T-cell (primary cell): ENCODE data around the gene TTC24. TPM values are rescaled to one million over a fixed set of nuclear protein-coding genes. Genes with fewer than 3 reads are reported as not detected.
"Not testable (repeated sequence)": the region's sequence is repeated elsewhere in the genome, so short reads cannot be mapped to it uniquely, and the experiment has no call there.

Experiments used
- ATAC-seq, 4 experiments: fragments of 200-7000 bp in 3 of 4; fragments of 150-1000 bp in 1 of 4; cut with Tn5 transposase; replicated peaks in 1 of 4; 1 replicate in 3 of 4; 2 replicates in 1 of 4; pipeline ENCODE4 v1.10.0; 2021; ENCODE audit warnings: moderate library complexity in 3 of 4, mild to moderate bottlenecking in 2 of 4, moderate number of reproducible peaks in 1 of 4
- CTCF ChIA-PET, 2 donors: fragments of 300-600 bp; sonication (Branson Sonifier 250); formaldehyde crosslinking; loops; one replicate each; lab custom pipeline; 2022; ENCODE audit warnings: antibody characterized with exemption in 2 of 2; lab: Charles Lee
- POLR2A ChIA-PET, 2 donors: fragments of 300-600 bp; sonication (Branson Sonifier 250); formaldehyde crosslinking; loops; one replicate each; lab custom pipeline; 2022; ENCODE audit warnings: antibody characterized with exemption in 2 of 2; lab: Charles Lee
- DNase-seq, 35 experiments: peaks; one replicate each; pipeline versions ENCODE4 v3.0.0 to v3.0.0-alpha.2; 2013 to 2023
- H3K27ac ChIP-seq: one replicate; pipeline ENCODE4 v1.5.1; 2013; ENCODE audit warnings: low read length
- H3K27me3 ChIP-seq, 2 experiments: replicated peaks in 1 of 2; 1 replicate in 1 of 2; 2 replicates in 1 of 2; pipeline versions ENCODE4 v1.6.1 to v1.7.0; 2013; ENCODE audit warnings: low read length in 1 of 2, mixed read lengths in 1 of 2; ENCODE audit not compliant: control insufficient read depth in 2 of 2, insufficient read depth in 2 of 2; ENCODE audit errors: extremely low read depth in 1 of 2
- H3K36me3 ChIP-seq, 2 donors: 1 replicate in 1 of 2; 2 replicates in 1 of 2; pipeline versions ENCODE4 v1.6.1 to v1.7.0; 2013; ENCODE audit warnings: low read length in 1 of 2; ENCODE audit not compliant: control insufficient read depth in 2 of 2, insufficient read depth in 1 of 2; ENCODE audit errors: extremely low read depth in 1 of 2
- H3K4me1 ChIP-seq, 2 experiments: 1 replicate in 1 of 2; 2 replicates in 1 of 2; pipeline versions ENCODE4 v1.6.1 to v1.7.0; 2013; ENCODE audit warnings: low read length in 2 of 2, mixed read lengths in 1 of 2; ENCODE audit not compliant: insufficient read depth in 2 of 2, control insufficient read depth in 1 of 2; ENCODE audit errors: extremely low read depth in 1 of 2
- H3K4me3 ChIP-seq, 2 donors: 1 replicate in 1 of 2; 2 replicates in 1 of 2; pipeline versions ENCODE4 v1.5.1 to v1.7.0; 2013; ENCODE audit warnings: mild to moderate bottlenecking in 2 of 2, low read length in 1 of 2, moderate library complexity in 1 of 2; ENCODE audit not compliant: control insufficient read depth in 1 of 2; ENCODE audit errors: extremely low read depth in 1 of 2
- H3K9me3 ChIP-seq: 2 replicates; pipeline ENCODE4 v1.7.0; 2013
- H3K27ac Mint-ChIP-seq, 2 donors: one replicate each; pipeline ENCODE4 v1.8.0; 2020 to 2021; ENCODE audit warnings: mild to moderate bottlenecking in 2 of 2, mixed read lengths in 2 of 2
- H3K27me3 Mint-ChIP-seq, 2 donors: one replicate each; pipeline ENCODE4 v1.8.0; 2021 to 2022; ENCODE audit warnings: mixed read lengths in 2 of 2
- H3K36me3 Mint-ChIP-seq: one replicate; pipeline ENCODE4 v1.8.0; 2021; ENCODE audit warnings: mixed read lengths
- H3K4me1 Mint-ChIP-seq, 3 donors: one replicate each; pipeline ENCODE4 v1.8.0; 2020 to 2022; ENCODE audit warnings: mixed read lengths in 3 of 3, mild to moderate bottlenecking in 1 of 3
- H3K4me3 Mint-ChIP-seq, 3 donors: one replicate each; pipeline ENCODE4 v1.8.0; 2020 to 2022; ENCODE audit warnings: mild to moderate bottlenecking in 3 of 3, mixed read lengths in 3 of 3, moderate library complexity in 3 of 3
- H3K9me3 Mint-ChIP-seq, 3 donors: one replicate each; pipeline ENCODE4 v1.8.0; 2020 to 2022; ENCODE audit warnings: mixed read lengths in 3 of 3
- WGBS: methylation state at CpG from one replicate; pipeline ENCODE4 v1.1.5; 2013; ENCODE audit warnings: missing lambda C conversion rate; ENCODE audit not compliant: insufficient coverage; 5-methylcytosine and 5-hydroxymethylcytosine counted together
- total RNA-seq, 35 experiments: library from RNA in 6 of 35; stranded (reverse) in 6 of 35; fragments of 120-200 nt in 1 of 35; gene quantifications; one replicate each; pipeline versions ENCODE4 v1.2.1 to v1.2.4 and lab custom pipeline; 2013 to 2026

The TTC24 gene
- total RNA-seq, 5 donors from 2014 or later (not counting 1 experiment from before 2014, with no cell fraction given): 9.9 to 43.6 (median 16.4) TPM

DNA sequence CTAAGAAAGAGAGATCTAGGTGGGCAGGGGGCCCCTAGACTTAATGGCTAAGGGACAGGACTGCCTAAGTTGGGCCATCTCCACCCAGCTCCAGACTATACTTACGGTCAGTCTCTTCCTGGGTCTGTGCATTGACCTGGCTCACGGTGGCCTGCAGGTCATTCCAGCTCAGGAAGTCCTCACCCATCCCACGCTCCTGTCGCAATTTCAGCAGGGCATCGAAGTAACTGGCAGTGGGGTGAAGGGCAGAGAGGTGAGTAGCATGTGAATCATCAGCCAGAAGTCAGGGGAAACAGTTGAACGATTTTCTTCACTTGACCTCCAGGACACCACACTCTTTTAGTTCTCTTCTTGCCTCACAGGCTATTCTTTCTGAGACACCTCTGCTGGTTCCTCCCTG is 27.7 kb upstream of the TTC24 start:
- ATAC-seq (no peak), DNase-seq (no peak)
- Mint-ChIP-seq H3K4me3 (no peak overlapping the region), H3K27ac (no peak overlapping the region), H3K4me1 (peaks cover 0 to 8% (median 2%) of the 10 kb centered on the region in 3 donors), H3K36me3 (peaks cover 2% of the 10 kb centered on the region), H3K9me3 (no peaks in the 10 kb centered on the region), H3K27me3 (no peaks in the 10 kb centered on the region)
- H3K9me3 ChIP-seq: no peaks in the 10 kb centered on the region
- no peak overlapping the region for H3K27ac ChIP-seq
- no peaks in the 10 kb centered on the region for H3K4me1 ChIP-seq
- POLR2A ChIA-PET: no interaction called here
- WGBS: 100% methylated on average over 1 of the region's 6 CpGs
- CTCF ChIA-PET: no interaction called here
- H3K4me3 ChIP-seq: no peak overlapping the region
- peaks cover 0 to 5% of the 10 kb centered on the region in 2 experiments for H3K27me3 ChIP-seq
- no peaks in the 10 kb centered on the region for H3K36me3 ChIP-seq

DNA sequence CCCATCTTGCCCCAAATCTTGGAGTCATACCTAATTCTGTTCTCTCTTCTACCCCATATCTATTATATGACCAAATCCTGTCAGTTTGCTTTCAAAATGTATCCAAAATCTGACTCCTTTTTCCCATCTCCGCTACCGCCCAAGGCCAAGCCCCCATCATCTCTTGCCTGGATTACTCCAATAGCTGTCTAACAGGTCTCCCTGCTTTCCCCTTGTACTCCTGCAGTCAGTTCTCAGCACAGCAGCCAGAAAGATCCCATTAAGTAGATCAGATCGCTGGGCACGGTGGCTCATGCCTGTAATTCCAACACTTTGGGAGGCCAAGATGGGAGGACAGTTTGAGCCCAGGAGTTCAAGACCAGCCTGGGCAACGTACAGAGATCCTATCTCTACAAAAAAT is 27.0 kb upstream of the TTC24 start:
- Mint-ChIP-seq H3K4me3 (no peak overlapping the region), H3K9me3 (no peaks in the 10 kb centered on the region), H3K27me3 (no peaks in the 10 kb centered on the region), H3K36me3 (peaks cover 2% of the 10 kb centered on the region), H3K27ac (no peak overlapping the region), H3K4me1 (peaks cover 0 to 8% (median 2%) of the 10 kb centered on the region in 3 donors)
- H3K27me3 ChIP-seq: peaks cover 0 to 5% of the 10 kb centered on the region in 2 experiments
- H3K4me3 ChIP-seq: no peak overlapping the region
- no peaks in the 10 kb centered on the region for H3K9me3 ChIP-seq
- no peaks in the 10 kb centered on the region for H3K4me1 ChIP-seq
- no peak for ATAC-seq
- ChIA-PET CTCF (no interaction called here), POLR2A (no interaction called here)
- no peak overlapping the region for H3K27ac ChIP-seq
- no peaks in the 10 kb centered on the region for H3K36me3 ChIP-seq
- 50% methylated on average over 2 of the region's 5 CpGs for WGBS
- DNase-seq: no peak

DNA sequence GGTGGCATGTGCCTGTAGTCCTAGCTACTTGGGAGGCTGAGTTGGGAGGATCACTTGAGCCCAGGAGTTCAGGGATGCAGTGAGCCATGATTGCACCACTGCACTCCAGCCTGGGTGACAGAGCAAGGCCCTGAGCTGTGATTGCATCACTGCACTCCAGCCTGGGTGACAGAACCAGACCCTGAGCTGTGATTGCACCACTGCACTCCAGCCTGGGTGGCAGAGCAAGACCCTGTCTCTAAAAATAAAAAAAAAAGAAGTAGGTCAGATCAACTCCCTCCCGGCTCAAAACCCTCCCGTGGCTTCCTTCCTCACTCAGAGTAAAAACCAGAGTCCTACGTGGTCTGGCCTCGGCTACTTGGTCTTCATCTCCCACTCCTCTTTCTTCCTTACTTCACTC is 26.6 kb upstream of the TTC24 start:
- H3K27ac Mint-ChIP-seq, H3K4me1 ChIP-seq, H3K4me3 Mint-ChIP-seq, POLR2A ChIA-PET, H3K4me3 ChIP-seq, H3K36me3 Mint-ChIP-seq, H3K27me3 Mint-ChIP-seq, H3K27ac ChIP-seq, ATAC-seq, H3K27me3 ChIP-seq, CTCF ChIA-PET, H3K9me3 ChIP-seq, H3K9me3 Mint-ChIP-seq, H3K4me1 Mint-ChIP-seq, H3K36me3 ChIP-seq: not testable (repeated sequence)
- peak in 1 of 35 experiments; percentile 15 for DNase-seq
- 50% methylated on average over 2 of the region's 4 CpGs for WGBS

DNA sequence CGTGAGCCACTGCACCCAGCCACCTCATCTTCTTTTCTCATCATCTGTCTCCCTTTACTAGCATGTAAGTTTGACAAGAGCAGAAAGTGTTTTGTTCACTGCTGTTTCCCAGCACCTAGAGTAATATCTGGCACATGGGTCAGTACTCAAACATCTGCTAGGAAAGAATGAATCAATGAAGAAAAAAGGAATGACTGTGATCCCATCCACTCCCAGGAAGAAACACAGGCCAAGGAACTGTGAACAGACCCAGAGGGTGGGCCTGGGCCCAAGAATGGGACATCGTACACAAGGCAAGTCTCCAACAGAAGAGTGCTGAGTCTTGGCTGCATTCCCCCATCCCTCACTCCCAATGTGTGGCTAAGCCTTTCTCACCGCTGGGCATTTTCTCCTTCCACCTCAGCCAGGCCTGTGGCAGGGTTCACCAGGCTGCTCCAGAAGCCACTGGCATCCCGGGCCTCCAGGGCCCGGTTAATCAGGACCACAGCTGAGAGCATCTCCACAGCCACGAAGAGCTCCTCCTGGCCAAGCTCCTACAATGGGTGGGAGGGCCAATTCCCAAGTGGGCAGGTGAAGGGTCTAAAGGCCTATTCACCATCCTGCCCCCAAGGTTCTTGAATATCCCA is 25.6 kb upstream of the TTC24 start:
- ATAC-seq (no peak), DNase-seq (no peak)
- H3K27ac ChIP-seq: no peak overlapping the region
- H3K27ac Mint-ChIP-seq: no peak overlapping the region
- peaks cover 0 to 8% (median 2%) of the 10 kb centered on the region in 3 donors for H3K4me1 Mint-ChIP-seq
- no peak overlapping the region for H3K4me3 ChIP-seq
- POLR2A ChIA-PET: interaction anchor here in 1 of 2 donors (0.6 kb wide), 1 partner anchor 33 kb away, joined by 4 read pairs; no protein-coding TSS in a partner anchor
- WGBS: 100% methylated on average over 4 of the region's 6 CpGs
- no peaks in the 10 kb centered on the region for H3K4me1 ChIP-seq
- H3K36me3 ChIP-seq: no peaks in the 10 kb centered on the region
- CTCF ChIA-PET: no interaction called here
- H3K36me3 Mint-ChIP-seq: peaks cover 2% of the 10 kb centered on the region
- H3K4me3 Mint-ChIP-seq: no peak overlapping the region
- no peaks in the 10 kb centered on the region for H3K9me3 Mint-ChIP-seq
- no peaks in the 10 kb centered on the region for H3K27me3 Mint-ChIP-seq
- H3K27me3 ChIP-seq: peaks cover 0 to 2% of the 10 kb centered on the region in 2 experiments
- no peaks in the 10 kb centered on the region for H3K9me3 ChIP-seq

DNA sequence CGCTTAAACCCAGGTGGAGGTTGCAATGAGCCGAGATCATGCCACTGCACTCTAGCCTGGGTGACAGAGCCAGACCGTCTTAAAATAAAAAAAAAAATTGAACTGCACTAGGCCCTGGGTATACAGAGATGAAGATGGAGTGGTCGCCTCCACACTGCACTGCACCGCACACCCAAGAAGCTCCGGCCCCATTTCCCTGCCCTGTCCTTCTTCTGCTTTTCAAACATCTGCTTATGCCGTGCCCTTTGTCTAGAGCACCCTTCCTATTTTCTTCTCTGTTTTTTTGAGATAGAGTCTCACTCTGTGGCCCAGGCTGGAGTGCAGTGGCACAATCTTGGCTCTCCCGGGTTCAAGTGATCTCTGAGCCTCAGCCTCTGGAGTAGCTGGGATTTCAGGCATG is 24.6 kb upstream of the TTC24 start:
- Mint-ChIP-seq H3K4me1 (peaks cover 0 to 8% (median 2%) of the 10 kb centered on the region in 3 donors), H3K27ac (no peak overlapping the region), H3K4me3 (no peak overlapping the region), H3K36me3 (peaks cover 2% of the 10 kb centered on the region), H3K27me3 (no peaks in the 10 kb centered on the region), H3K9me3 (no peaks in the 10 kb centered on the region)
- ChIA-PET CTCF (interaction anchor here in 1 of 2 donors (0.5 kb wide), 1 partner anchor 354 kb away, joined by 6 read pairs; no protein-coding TSS in a partner anchor), POLR2A (interaction anchor here in 1 of 2 donors (0.6 kb wide), 1 partner anchor 55 kb away, joined by 4 read pairs; the partner anchor contains the start of gene MEF2D)
- peaks cover 0 to 2% of the 10 kb centered on the region in 2 experiments for H3K27me3 ChIP-seq
- no peak overlapping the region for H3K4me3 ChIP-seq
- DNase-seq (no peak), ATAC-seq (no peak)
- H3K27ac ChIP-seq: no peak overlapping the region
- no peaks in the 10 kb centered on the region for H3K36me3 ChIP-seq
- no peaks in the 10 kb centered on the region for H3K9me3 ChIP-seq
- 92% methylated on average over 5 of the region's 8 CpGs for WGBS
- no peaks in the 10 kb centered on the region for H3K4me1 ChIP-seq

GRCh38 chr1:156555715-156556114 is 23.8 kb upstream of the TTC24 start:
- no CpG with 5 or more reads among the region's 2 CpGs for WGBS
- H3K4me3 ChIP-seq: no peak overlapping the region
- POLR2A ChIA-PET: interaction anchor here in 1 of 2 donors (0.6 kb wide), 1 partner anchor 39 kb away, joined by 3 read pairs; no protein-coding TSS in a partner anchor

More at GRCh38 chr1:156555715-156556114, 23.8 kb upstream of the TTC24 start:
- peaks cover 2% of the 10 kb centered on the region for H3K36me3 Mint-ChIP-seq
- ATAC-seq (no peak), DNase-seq (no peak)
- Histone ChIP-seq H3K9me3 (no peaks in the 10 kb centered on the region), H3K4me1 (no peaks in the 10 kb centered on the region), H3K27ac (no peak overlapping the region), H3K36me3 (no peaks in the 10 kb centered on the region), H3K27me3 (peaks cover 0 to 2% of the 10 kb centered on the region in 2 experiments)
- peaks cover 0 to 8% (median 2%) of the 10 kb centered on the region in 3 donors for H3K4me1 Mint-ChIP-seq
- no peak overlapping the region for H3K27ac Mint-ChIP-seq
- no peaks in the 10 kb centered on the region for H3K27me3 Mint-ChIP-seq
- CTCF ChIA-PET: interaction anchor here in 1 of 2 donors (0.5 kb wide), 1 partner anchor 355 kb away, joined by 6 read pairs; no protein-coding TSS in a partner anchor
- H3K9me3 Mint-ChIP-seq: no peaks in the 10 kb centered on the region
- H3K4me3 Mint-ChIP-seq: no peak overlapping the region
